NCI-H1930 (cell line): ENCODE measurements around the gene PCDH10.
"Not testable (repeated sequence)": the region's sequence is repeated elsewhere in the genome, so short reads cannot be mapped to it uniquely, and the experiment has no call there.

Experiments
- DNase-seq, 2 experiments: peaks; one replicate each; lab custom pipeline; 2025; lab: John Stamatoyannopoulos, UW

Gene PCDH10

DNA sequence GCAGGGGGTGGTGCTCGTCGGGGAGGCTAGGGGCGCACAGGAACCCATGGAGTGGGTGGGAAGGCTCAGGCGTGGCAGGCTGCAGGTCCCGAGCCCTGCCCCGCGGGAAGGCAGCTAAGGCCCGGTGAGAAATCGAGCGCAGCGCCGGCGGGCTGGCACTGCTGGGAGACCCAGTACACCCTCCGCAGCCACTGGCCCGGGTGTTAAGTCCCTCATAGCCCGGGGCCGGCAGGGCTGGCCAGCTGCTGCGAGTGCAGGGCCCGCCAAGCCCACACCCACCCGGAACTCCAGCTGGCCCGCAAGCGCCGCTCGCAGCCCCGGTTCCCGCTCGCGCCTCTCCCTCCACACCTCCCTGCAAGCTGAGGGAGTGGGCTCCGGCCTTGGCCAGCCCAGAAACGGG, 91.4 kb downstream of the PCDH10 start:
- not testable (repeated sequence) for DNase-seq
